Keratinocyte (primary cell): ENCODE results near the gene GFRA4. TPM values are rescaled to one million over a fixed set of nuclear protein-coding genes. Genes with fewer than 3 reads are reported as not detected.

Experiments used
- DNase-seq: peaks from one replicate; pipeline ENCODE4 v3.0.0-alpha.2; 2011; ENCODE audit warnings: low read depth, missing footprints, low spot score
- FAIRE-seq: peaks from 2 replicates; lab custom pipeline; 2011; peaks lifted over from hg19 to GRCh38; lab: Jason Lieb, UNC
- H2AFZ ChIP-seq: 2 replicates; pipeline ENCODE4 v1.6.0; 2012; ENCODE audit warnings: low read length, control low read depth, inconsistent platforms; ENCODE audit not compliant: control insufficient read depth
- H3K27ac ChIP-seq: 2 replicates; pipeline ENCODE4 v1.5.1; 2011; ENCODE audit warnings: low read length; ENCODE audit not compliant: control insufficient read depth, insufficient read depth
- H3K27me3 ChIP-seq: 3 replicates; pipeline ENCODE4 v1.6.0; 2011; ENCODE audit warnings: low read length; ENCODE audit not compliant: control insufficient read depth, insufficient read depth; ENCODE audit errors: extremely low read depth
- H3K36me3 ChIP-seq, 2 experiments: 2 replicates in 1 of 2; 3 replicates in 1 of 2; pipeline ENCODE4 v1.5.1; 2011; ENCODE audit warnings: low read length in 2 of 2, mild to moderate bottlenecking in 1 of 2; ENCODE audit not compliant: control insufficient read depth in 2 of 2, insufficient read depth in 2 of 2; ENCODE audit errors: extremely low read depth in 1 of 2
- H3K4me1 ChIP-seq: 3 replicates; pipeline ENCODE4 v1.5.1; 2011; ENCODE audit warnings: low read length; ENCODE audit not compliant: control insufficient read depth, insufficient read depth; ENCODE audit errors: extremely low read depth
- H3K4me2 ChIP-seq: 3 replicates; pipeline ENCODE4 v1.6.0; 2011; ENCODE audit warnings: low read depth, low read length; ENCODE audit not compliant: control insufficient read depth, insufficient read depth; ENCODE audit errors: extremely low read depth
- H3K4me3 ChIP-seq, 3 experiments: fragments of 200-600 bp in 1 of 3; sonication (generic) in 1 of 3; 2 replicates in 2 of 3; 3 replicates in 1 of 3; pipeline ENCODE4 v1.5.1; 2011 to 2016; ENCODE audit warnings: low read length in 3 of 3, mild to moderate bottlenecking in 3 of 3, control low read depth in 2 of 3, inconsistent platforms in 1 of 3, low read depth in 1 of 3, mixed read lengths in 1 of 3, mixed run types in 1 of 3, moderate library complexity in 1 of 3; ENCODE audit not compliant: control insufficient read depth in 2 of 3, insufficient read depth in 2 of 3; ENCODE audit errors: extremely low read depth in 1 of 3
- H3K79me2 ChIP-seq: 2 replicates; pipeline ENCODE4 v1.6.0; 2012; ENCODE audit warnings: low read length; ENCODE audit not compliant: control insufficient read depth, insufficient read depth
- H3K9ac ChIP-seq: 3 replicates; pipeline ENCODE4 v1.6.0; 2011; ENCODE audit warnings: low read length; ENCODE audit not compliant: control insufficient read depth, insufficient read depth; ENCODE audit errors: extremely low read depth
- H3K9me1 ChIP-seq: 3 replicates; pipeline ENCODE4 v1.6.0; 2011; ENCODE audit warnings: low read length; ENCODE audit not compliant: control insufficient read depth, insufficient read depth; ENCODE audit errors: extremely low read depth
- H3K9me3 ChIP-seq: 2 replicates; pipeline ENCODE4 v1.5.1; 2012; ENCODE audit warnings: low read depth, low read length; ENCODE audit not compliant: control insufficient read depth
- H4K20me1 ChIP-seq: 3 replicates; pipeline ENCODE4 v1.6.0; 2011; ENCODE audit warnings: low read length; ENCODE audit not compliant: control insufficient read depth, insufficient read depth; ENCODE audit errors: extremely low read depth
- EZH2 ChIP-seq: IDR thresholded peaks from one replicate; pipeline ENCODE4 v1.6.1; 2012; ENCODE audit warnings: inconsistent platforms, mild to moderate bottlenecking, low read length, moderate library complexity
- dilution Hi-C: fragments of 300-500 bp; cut with MboI; formaldehyde crosslinking; loops from one replicate; pipeline ENCODE4 v1.7.0; 2020; ENCODE audit warnings: low sequenced_read_pairs; ENCODE audit not compliant: extremely low pct_ligation_motif_present
- polyA plus RNA-seq, 5 experiments: library from polyadenylated mRNA; depleted of rRNA in 3 of 5; stranded (reverse) in 3 of 5; stranded (forward) in 1 of 5; unstranded in 1 of 5; fragments of >200 nt; gene quantifications; 1 replicate in 1 of 5; 2 replicates in 3 of 5; 3 replicates in 1 of 5; pipeline versions ENCODE4 v1.2.1 to v1.2.3, GENCODE V29; 2011 to 2012; ENCODE audit warnings: missing spikeins in 2 of 5, low read depth in 1 of 5, low replicate concordance in 1 of 5
- TF ChIP-seq, protein P1 (sequence below), 3 experiments: IDR thresholded peaks in 1 of 3; conservative IDR thresholded peaks in 1 of 3; optimal IDR thresholded peaks in 1 of 3; 2 replicates in 2 of 3; 3 replicates in 1 of 3; pipeline versions ENCODE3 to v1.5.1; 2011; ENCODE audit warnings: low read length in 3 of 3, mild to moderate bottlenecking in 3 of 3, moderate library complexity in 2 of 3, control low read depth in 1 of 3, inconsistent platforms in 1 of 3; ENCODE audit not compliant: insufficient read depth in 2 of 3; ENCODE audit errors: extremely low read depth in 1 of 3

GFRA4 gene
- polyA plus RNA-seq, 1 donor (not counting 4 experiments of a cell fraction or from before 2014, with no cell fraction given) = not detected

DNA sequence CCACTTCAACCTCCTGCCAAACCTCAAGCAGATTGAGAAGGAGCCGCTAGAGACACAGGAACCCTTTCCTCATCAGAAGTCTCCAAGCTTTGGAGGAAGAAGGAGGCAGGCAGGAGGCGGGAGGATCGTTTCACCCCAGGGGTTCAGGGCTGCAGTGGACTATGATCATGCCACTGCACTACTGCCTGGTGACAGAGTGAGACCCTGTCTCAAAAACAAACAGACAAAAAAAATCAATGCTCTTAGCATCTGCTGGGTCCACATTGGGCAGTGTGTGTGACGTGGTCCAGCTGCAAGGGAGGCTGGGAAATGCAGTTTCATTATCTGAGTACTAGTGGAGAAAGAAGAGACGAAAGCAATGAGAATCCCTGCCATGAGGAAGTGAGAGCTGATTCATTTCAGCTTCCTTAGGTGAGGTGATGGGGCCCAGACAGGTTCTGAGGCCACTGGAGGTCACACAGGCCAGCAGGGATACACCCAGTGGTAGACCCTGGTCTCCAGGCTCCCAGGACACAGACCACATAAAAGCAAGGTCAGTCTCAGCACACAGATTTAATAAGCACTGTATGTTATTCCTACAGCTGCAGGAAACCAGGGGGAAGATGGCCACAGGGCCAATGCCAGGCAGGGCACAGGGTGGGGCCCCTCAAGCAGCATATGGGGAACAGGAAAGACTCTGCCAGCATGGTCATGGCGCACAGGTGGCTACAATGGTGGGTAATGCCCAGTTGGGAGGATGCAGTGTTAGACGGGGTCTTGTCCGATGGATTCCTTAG is 4.3 kb downstream of the GFRA4 start:
- H2AFZ ChIP-seq = no peak overlapping the region
- TF ChIP-seq, protein P1, sequence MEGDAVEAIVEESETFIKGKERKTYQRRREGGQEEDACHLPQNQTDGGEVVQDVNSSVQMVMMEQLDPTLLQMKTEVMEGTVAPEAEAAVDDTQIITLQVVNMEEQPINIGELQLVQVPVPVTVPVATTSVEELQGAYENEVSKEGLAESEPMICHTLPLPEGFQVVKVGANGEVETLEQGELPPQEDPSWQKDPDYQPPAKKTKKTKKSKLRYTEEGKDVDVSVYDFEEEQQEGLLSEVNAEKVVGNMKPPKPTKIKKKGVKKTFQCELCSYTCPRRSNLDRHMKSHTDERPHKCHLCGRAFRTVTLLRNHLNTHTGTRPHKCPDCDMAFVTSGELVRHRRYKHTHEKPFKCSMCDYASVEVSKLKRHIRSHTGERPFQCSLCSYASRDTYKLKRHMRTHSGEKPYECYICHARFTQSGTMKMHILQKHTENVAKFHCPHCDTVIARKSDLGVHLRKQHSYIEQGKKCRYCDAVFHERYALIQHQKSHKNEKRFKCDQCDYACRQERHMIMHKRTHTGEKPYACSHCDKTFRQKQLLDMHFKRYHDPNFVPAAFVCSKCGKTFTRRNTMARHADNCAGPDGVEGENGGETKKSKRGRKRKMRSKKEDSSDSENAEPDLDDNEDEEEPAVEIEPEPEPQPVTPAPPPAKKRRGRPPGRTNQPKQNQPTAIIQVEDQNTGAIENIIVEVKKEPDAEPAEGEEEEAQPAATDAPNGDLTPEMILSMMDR (optimal IDR thresholded peaks at IDR 0.05 in 1 of 3, IDR thresholded peaks at IDR 0.05 in 1 of 3, conservative IDR thresholded peaks at IDR 0.05 in 1 of 3; ENCODE audit: extremely low read depth in 1 of 3, insufficient read depth in 2 of 3, low read length in 3 of 3) = no peak
- dilution Hi-C loops = no loop called here
- H3K9ac ChIP-seq = no peak overlapping the region
- H3K36me3 ChIP-seq = no peaks in the 10 kb centered on the region
- no peaks in the 10 kb centered on the region for H3K9me3 ChIP-seq
- DNase-seq (no peak), FAIRE-seq (no peak)
- H3K27me3 ChIP-seq = peaks cover 65% of the 10 kb centered on the region
- no peaks in the 10 kb centered on the region for H3K4me1 ChIP-seq
- no peak overlapping the region for H3K4me3 ChIP-seq
- no peak overlapping the region for H3K4me2 ChIP-seq
- no peaks in the 10 kb centered on the region for H4K20me1 ChIP-seq
- H3K27ac ChIP-seq = no peak overlapping the region
- no peaks in the 10 kb centered on the region for H3K79me2 ChIP-seq
- H3K9me1 ChIP-seq = no peaks in the 10 kb centered on the region

DNA sequence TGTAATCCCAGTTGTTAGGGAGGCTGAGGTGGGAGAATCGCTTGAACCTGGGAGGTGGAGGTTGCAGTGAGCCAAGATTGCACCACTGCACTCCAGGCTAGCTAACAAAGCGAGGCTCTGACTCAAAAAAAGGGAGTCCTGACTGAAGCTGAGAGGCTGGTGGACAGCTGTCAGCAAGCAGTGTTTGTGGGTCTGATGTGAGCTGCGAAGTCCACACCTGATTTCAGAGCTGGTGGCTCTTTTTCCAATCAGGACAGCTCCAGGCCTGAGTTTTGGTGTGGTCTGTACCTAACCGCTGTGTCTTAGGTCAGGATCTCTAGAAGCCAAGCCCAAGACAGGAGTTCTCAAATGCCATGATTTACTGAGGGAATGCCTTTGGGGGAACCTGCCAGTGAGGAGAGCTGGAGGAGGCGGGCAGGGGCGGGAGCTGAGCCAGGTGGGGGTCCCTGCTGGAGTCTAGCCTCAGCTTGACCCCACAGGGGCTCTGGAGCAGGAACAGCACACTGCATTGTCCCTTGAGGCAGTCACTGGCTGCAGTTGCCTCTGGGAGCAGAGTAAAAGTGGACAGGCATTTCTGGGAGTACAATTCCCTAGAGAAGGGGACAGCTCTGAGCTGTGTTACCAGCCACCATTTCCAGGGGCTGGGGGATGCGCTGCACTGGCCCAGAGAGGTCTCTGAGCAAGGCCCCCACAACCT is 5.0 kb downstream of the GFRA4 start:
- Histone ChIP-seq H3K27ac (no peak overlapping the region), H2AFZ (no peak overlapping the region), H3K9ac (no peak overlapping the region), H3K4me3 (no peak overlapping the region), H3K9me1 (no peaks in the 10 kb centered on the region), H3K9me3 (no peaks in the 10 kb centered on the region), H4K20me1 (no peaks in the 10 kb centered on the region), H3K36me3 (no peaks in the 10 kb centered on the region), H3K4me2 (no peak overlapping the region), H3K27me3 (peaks cover 61% of the 10 kb centered on the region), H3K79me2 (no peaks in the 10 kb centered on the region), H3K4me1 (no peaks in the 10 kb centered on the region)
- TF ChIP-seq, protein P1 (optimal IDR thresholded peaks at IDR 0.05 in 1 of 3, IDR thresholded peaks at IDR 0.05 in 1 of 3, conservative IDR thresholded peaks at IDR 0.05 in 1 of 3; ENCODE audit: extremely low read depth in 1 of 3, insufficient read depth in 2 of 3, low read length in 3 of 3) = no peak
- TF ChIP-seq EZH2 = no peak
- no peak for DNase-seq
- no peak for FAIRE-seq
- dilution Hi-C loops = no loop called here
